Fibroblast of villous mesenchyme (primary cell): ENCODE data around the gene IL2RA. TPM values are rescaled to one million over a fixed set of nuclear protein-coding genes. Genes with fewer than 3 reads are reported as not detected.

Source experiments
- DNase-seq: peaks from one replicate; pipeline ENCODE4 v3.0.0-alpha.2; 2010; ENCODE audit warnings: low read depth
- H3K4me3 ChIP-seq: 2 replicates; pipeline ENCODE4 v1.5.1; 2011; ENCODE audit warnings: low read depth, mild to moderate bottlenecking, low read length
- total RNA-seq: library from RNA; depleted of rRNA; stranded (reverse); fragments of >200 nt; gene quantifications from 2 replicates; pipeline ENCODE4 v1.2.3, GENCODE V29; 2012
- TF ChIP-seq, protein P1 (sequence below): IDR thresholded peaks from 2 replicates; pipeline ENCODE4 v1.5.1; 2012; ENCODE audit warnings: low read depth, mild to moderate bottlenecking, low read length; ENCODE audit not compliant: insufficient read depth

The IL2RA gene
- total RNA-seq, 1 donor = not detected

DNA sequence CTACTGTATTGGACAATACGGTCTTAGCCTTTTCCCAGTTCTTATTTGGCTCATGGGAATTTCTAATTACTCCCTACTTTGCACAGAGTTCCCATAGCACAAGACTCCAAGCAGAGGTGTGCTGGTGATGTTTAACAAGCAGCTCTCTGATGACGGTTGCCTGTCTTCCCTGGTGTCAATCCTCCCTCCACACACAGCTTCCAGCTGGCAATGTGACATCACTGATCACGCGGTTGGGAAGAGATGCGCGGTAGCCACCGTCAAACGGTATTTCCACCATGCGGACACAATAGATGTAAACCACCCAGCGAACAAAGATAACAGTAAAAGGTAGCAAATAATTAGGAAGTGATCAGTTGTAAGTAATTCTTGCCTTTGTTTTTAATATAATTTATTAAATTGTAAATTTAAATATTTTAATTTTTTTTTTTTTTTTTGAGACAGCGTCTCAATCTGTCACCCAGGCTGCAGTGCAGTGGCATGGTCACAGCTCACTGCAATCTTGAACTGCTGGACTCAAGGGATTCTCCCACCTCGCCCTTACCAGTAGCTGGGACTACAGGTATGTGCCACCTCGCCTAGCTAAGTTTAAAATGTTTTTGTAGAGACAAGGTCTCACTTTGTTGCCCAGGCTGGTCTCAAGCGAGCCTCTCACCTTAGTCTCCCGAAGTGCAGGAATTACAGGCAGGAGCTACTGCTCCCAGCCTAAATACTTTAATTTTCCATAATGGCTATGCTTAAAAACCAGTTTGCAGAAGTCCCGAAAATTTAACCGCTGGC lies 48.6 kb downstream of the IL2RA start:
- TF ChIP-seq, protein P1, sequence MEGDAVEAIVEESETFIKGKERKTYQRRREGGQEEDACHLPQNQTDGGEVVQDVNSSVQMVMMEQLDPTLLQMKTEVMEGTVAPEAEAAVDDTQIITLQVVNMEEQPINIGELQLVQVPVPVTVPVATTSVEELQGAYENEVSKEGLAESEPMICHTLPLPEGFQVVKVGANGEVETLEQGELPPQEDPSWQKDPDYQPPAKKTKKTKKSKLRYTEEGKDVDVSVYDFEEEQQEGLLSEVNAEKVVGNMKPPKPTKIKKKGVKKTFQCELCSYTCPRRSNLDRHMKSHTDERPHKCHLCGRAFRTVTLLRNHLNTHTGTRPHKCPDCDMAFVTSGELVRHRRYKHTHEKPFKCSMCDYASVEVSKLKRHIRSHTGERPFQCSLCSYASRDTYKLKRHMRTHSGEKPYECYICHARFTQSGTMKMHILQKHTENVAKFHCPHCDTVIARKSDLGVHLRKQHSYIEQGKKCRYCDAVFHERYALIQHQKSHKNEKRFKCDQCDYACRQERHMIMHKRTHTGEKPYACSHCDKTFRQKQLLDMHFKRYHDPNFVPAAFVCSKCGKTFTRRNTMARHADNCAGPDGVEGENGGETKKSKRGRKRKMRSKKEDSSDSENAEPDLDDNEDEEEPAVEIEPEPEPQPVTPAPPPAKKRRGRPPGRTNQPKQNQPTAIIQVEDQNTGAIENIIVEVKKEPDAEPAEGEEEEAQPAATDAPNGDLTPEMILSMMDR = no peak
- no peak for DNase-seq
- H3K4me3 ChIP-seq = no peak overlapping the region

DNA sequence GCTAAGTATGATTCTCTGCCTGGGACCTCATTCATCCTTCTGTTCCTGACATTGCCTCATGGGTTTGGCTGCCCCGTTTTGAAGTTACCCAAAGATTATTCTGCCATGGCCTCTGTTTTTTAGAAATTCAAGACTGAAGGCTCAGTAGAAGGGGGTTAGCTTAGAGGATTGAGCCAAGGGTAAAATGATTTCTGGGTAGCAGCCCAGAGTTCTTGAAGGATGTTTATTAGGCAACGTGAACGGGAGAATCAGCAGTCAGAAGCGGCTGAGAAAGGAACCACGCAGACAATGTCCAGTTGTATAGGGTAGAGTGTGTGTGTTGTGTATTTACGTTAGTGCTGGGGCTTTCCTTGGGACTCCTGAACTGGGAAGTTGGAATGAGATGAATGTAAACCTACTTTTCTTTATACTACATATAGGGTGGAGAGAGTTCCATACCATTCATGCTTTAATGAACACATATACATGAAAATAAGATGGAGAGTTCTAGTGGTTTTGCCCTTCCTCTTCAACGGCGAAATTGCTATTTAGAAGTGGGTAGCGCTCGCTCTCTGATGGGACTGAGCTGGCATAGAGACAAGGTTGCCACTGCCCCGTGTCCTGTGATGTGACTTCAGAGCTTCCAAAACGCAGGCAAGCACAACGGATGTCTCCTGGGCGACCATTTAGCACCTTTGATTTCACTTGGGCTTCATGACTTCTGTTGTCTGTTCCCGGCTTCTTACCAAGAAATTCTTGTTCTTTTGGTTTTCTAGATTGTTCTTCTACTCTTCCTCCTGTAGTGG lies 49.9 kb downstream of the IL2RA start:
- TF ChIP-seq, protein P1 = no peak
- H3K4me3 ChIP-seq = no peak overlapping the region
- no peak for DNase-seq

GRCh38 chr10:6011558-6011957 lies 50.6 kb downstream of the IL2RA start:
- no peak for DNase-seq
- TF ChIP-seq, protein P1 = no peak
- H3K4me3 ChIP-seq = no peak overlapping the region

GRCh38 chr10:6010569-6010968 lies 51.6 kb downstream of the IL2RA start:
- DNase-seq = no peak
- H3K4me3 ChIP-seq = no peak overlapping the region
- TF ChIP-seq, protein P1 = no peak

DNA sequence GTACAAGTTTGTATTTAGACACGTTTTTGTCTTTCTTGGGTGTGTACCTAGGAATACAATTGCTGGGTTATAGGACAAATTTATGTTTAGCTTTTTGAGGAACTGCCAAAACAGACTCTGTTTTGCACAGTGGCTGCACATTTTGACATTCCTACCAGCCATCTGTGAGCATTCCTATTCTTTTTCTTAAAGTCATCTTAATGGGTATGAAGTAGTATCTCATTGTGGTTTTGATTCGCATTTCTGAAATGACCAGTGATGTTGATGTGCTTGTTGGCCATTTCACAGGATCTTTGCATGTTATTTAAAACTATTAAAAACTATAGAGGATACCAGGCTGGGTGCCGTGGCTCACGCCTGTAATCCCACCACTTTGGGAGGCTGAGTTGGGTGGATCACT lies 52.2 kb downstream of the IL2RA start:
- TF ChIP-seq, protein P1 = no peak
- H3K4me3 ChIP-seq = no peak overlapping the region
- DNase-seq = no peak

DNA sequence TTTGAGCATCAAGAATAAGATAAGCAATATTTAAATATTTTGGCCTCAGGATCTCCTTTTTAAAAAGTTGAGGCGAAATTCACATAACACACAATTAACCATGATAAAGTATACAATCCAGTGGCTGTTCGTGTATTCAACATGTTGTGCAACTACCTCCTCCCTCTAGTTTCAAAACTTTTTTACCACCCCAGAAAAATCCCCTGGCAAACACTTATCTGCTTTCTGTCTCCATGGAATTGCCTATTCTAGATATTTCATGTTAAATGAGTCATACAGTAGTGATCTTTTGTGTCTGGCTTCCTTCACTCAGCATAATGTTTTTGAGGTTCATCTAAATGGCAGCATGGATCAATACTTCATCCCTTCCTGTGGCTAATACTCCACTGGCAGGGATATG lies 53.0 kb downstream of the IL2RA start:
- peak overlapping the region; percentile 44 for H3K4me3 ChIP-seq
- DNase-seq = peak; percentile 90
- TF ChIP-seq, protein P1 = no peak
